ENCODE data around the gene NBL1. TPM values are rescaled to one million over a fixed set of nuclear protein-coding genes. Genes with fewer than 3 reads are reported as not detected.

Gene NBL1
- total RNA-seq, 2 experiments from 2014 or later: 12.2 to 15.2 TPM

DNA sequence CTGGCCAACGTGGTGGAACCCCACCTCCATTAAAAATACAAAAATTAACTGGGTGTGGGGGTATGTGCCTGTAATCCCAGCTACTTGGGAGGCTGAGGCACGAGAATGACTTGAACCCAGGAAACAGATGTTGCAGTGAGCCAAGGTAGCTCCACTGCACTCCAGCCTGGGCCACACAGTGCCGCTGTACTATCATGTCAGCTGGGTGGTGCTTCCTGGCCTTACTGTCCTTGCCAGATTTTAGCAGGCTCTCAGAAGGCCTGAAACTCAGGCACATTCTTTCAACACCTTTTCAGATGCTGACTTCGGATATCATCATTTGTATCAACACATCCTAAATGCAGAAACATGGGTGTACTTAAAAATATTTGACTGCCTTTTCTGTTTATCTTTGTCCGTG, 31.6 kb upstream of the NBL1 start:
- H3K9me3 Mint-ChIP-seq: no peaks in the 10 kb centered on the region
- peaks cover 26% of the 10 kb centered on the region for H3K4me1 Mint-ChIP-seq (ENCODE audit: low read depth)
- peaks cover 26% of the 10 kb centered on the region for H3K36me3 Mint-ChIP-seq (ENCODE audit: low read depth)
- intact Hi-C loops (cut with micrococcal nuclease): no loop called here
- CTCF ChIA-PET: interaction anchor here (1.9 kb wide), 1 partner anchor 30 kb away, joined by 6 read pairs; no protein-coding TSS in a partner anchor
- DNase-seq: no peak
- no peak overlapping the region for H3K4me3 Mint-ChIP-seq
- H3K27me3 Mint-ChIP-seq (ENCODE audit: low read depth): no peaks in the 10 kb centered on the region
- H3K27ac Mint-ChIP-seq: no peak overlapping the region

DNA sequence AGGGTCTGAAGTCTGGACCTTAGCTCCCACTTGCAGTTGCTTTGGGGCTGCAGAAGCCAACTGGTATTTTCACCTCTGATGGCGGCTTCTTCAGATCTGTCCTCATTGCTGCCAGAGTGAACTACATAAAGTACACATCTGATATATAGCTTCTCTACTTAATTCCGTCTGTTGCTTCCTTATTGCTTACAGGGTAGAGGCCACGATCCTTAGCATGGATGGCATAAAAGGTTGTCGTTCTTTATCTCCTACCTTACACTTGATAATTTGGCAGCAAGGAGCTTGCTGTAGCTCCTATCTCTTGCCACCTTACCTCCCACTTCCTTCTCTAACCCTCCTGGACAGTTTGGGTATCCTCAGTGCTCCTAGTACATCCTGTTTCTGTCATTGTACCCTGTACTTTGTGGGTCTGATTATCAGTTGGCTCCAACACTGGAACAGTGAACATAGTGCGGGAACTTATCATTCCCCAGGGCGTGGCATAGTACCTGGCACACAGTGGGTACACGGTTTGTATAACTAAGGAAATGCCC, 30.9 kb upstream of the NBL1 start:
- Mint-ChIP-seq H3K27ac (no peak overlapping the region), H3K27me3 (ENCODE audit: low read depth) (no peaks in the 10 kb centered on the region), H3K4me3 (no peak overlapping the region), H3K36me3 (ENCODE audit: low read depth) (peaks cover 20% of the 10 kb centered on the region), H3K9me3 (no peaks in the 10 kb centered on the region), H3K4me1 (ENCODE audit: low read depth) (peaks cover 19% of the 10 kb centered on the region)
- intact Hi-C loops (cut with micrococcal nuclease): no loop called here
- DNase-seq: no peak
- CTCF ChIA-PET: no interaction called here

DNA sequence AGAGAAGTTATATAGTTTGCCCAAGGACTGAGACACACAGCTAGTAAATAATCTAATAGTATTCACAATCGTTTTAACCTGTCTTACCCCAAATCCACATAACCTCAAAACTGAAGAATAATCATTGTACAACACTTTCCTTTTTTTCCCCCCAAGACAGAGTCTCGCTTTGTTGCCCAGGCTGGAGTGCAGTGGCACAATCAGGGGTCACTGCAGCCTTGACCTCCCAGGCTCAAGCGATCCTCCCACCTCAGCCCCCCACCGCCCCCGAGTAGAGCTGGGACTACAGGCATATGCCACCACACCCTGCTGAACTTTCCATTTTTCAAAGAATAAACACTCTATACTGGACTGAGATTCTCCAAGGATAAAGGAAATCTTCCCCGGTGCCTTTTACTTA, 28.7 kb upstream of the NBL1 start:
- peaks cover 18% of the 10 kb centered on the region for H3K36me3 Mint-ChIP-seq (ENCODE audit: low read depth)
- no peaks in the 10 kb centered on the region for H3K9me3 Mint-ChIP-seq
- DNase-seq: no peak
- H3K27me3 Mint-ChIP-seq (ENCODE audit: low read depth): no peaks in the 10 kb centered on the region
- intact Hi-C loops (cut with micrococcal nuclease): no loop called here
- no peak overlapping the region for H3K4me3 Mint-ChIP-seq
- peaks cover 26% of the 10 kb centered on the region for H3K4me1 Mint-ChIP-seq (ENCODE audit: low read depth)
- CTCF ChIA-PET: no interaction called here
- H3K27ac Mint-ChIP-seq: no peak overlapping the region

DNA sequence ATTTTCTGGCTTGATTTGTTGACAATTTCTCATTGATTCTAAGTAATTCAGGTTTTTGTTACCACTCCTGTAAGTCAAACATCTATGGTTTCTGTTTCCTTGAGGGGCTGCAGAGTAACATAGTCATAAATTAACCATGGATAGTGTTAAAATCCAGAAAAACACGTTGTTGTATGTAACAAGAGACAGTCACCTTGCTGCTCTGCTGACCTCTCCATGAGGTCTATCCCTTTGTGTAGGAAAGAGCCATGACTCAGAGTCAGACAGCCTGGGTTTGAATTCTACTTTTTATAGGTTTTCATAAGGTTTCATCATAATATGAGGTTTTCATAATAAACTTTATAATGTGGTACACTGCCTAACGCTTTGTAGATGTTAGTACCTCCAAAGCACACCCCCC, 27.6 kb upstream of the NBL1 start:
- H3K4me3 Mint-ChIP-seq: no peak overlapping the region
- no peak for DNase-seq
- CTCF ChIA-PET: interaction anchor here (0.6 kb wide), 1 partner anchor 226 kb away, joined by 3 read pairs; no protein-coding TSS in a partner anchor
- no peaks in the 10 kb centered on the region for H3K9me3 Mint-ChIP-seq
- peaks cover 29% of the 10 kb centered on the region for H3K4me1 Mint-ChIP-seq (ENCODE audit: low read depth)
- peaks cover 18% of the 10 kb centered on the region for H3K36me3 Mint-ChIP-seq (ENCODE audit: low read depth)
- intact Hi-C loops (cut with micrococcal nuclease): no loop called here
- no peaks in the 10 kb centered on the region for H3K27me3 Mint-ChIP-seq (ENCODE audit: low read depth)
- no peak overlapping the region for H3K27ac Mint-ChIP-seq

DNA sequence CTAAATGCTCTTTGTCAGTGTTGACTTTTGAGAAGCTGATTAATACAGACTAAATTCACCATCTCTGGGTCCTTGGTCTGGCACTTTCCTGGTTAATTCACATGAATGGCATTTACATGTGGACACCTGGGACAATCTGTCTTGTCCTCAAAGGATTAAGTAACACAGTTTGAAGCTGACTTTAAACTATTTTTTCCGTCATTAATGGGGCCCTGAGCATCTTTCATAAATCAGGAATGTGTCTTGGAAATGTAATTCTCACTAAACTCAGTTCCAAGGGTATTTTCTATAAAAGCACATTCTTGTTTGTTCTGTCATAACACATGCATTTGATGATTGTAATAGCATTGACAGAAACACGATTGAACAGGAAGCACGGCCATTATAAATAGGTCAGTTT, 26.7 kb upstream of the NBL1 start:
- peaks cover 19% of the 10 kb centered on the region for H3K36me3 Mint-ChIP-seq (ENCODE audit: low read depth)
- no peaks in the 10 kb centered on the region for H3K9me3 Mint-ChIP-seq
- H3K27ac Mint-ChIP-seq: no peak overlapping the region
- no peaks in the 10 kb centered on the region for H3K27me3 Mint-ChIP-seq (ENCODE audit: low read depth)
- no peak overlapping the region for H3K4me3 Mint-ChIP-seq
- peaks cover 29% of the 10 kb centered on the region for H3K4me1 Mint-ChIP-seq (ENCODE audit: low read depth)
- CTCF ChIA-PET: interaction anchor here (0.9 kb wide), 1 partner anchor 25 kb away, joined by 3 read pairs; no protein-coding TSS in a partner anchor
- DNase-seq: no peak
- intact Hi-C loops (cut with micrococcal nuclease): no loop called here

DNA sequence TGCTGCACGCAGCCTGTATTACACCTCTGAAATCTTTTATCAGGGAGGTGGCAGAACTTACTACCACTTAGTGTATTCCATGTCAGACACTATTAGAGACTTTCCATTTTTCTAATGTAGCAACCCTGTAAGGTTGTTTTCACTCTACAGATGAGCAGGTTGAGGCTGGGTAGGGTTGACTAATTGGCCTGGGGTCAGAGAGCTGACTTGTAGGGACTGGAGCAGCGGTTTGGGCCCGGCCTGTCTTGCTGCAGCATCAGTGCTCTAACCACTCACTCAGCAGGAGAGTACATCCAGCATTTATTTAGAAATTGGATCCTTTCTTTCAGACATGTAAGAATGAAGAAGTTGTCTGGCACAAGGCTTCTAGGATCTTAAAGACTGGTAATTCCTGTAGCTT, 25.7 kb upstream of the NBL1 start:
- H3K4me3 Mint-ChIP-seq: no peak overlapping the region
- CTCF ChIA-PET: interaction anchor here (0.5 to 0.9 kb wide), 2 partner anchors 24 to 422 kb away, joined by 3 to 6 read pairs; no protein-coding TSS in a partner anchor
- H3K36me3 Mint-ChIP-seq (ENCODE audit: low read depth): peaks cover 24% of the 10 kb centered on the region
- no peak overlapping the region for H3K27ac Mint-ChIP-seq
- H3K4me1 Mint-ChIP-seq (ENCODE audit: low read depth): peaks cover 21% of the 10 kb centered on the region
- H3K27me3 Mint-ChIP-seq (ENCODE audit: low read depth): no peaks in the 10 kb centered on the region
- DNase-seq: no peak
- intact Hi-C loops (cut with micrococcal nuclease): no loop called here
- no peaks in the 10 kb centered on the region for H3K9me3 Mint-ChIP-seq

DNA sequence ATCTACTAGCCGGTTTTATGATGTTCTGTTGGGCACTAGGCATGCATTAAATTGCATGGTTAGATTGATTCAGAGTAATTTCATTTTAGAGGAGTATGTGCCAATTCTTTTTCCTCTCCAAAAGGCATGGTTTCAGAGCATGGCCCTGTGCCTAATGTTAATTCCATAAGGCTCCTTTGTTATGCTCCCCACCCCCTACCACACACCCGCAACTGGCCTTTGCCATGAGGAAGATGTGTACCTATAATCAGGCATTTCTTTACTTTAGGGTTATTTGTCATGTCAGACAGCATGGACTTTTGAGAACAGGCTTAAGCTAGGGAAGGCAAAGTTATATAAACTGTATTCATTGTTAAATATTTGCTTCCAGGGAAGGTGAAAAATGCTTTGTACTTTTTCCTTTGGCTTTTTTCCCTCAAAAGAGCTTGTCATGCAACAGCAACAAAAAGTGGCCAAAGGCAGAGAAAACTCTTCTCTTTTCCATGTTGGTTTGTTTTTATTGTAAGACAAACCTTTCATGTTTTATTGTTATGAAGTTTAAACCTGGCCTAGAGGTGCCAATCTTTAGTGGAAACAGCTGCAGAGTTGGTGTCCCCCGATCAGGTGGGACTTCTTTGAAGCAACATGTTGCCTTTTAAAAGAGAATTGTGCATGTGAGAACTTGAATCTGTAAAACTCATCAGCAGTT, 24.3 kb upstream of the NBL1 start:
- Mint-ChIP-seq H3K9me3 (no peaks in the 10 kb centered on the region), H3K4me1 (ENCODE audit: low read depth) (peaks cover 20% of the 10 kb centered on the region), H3K4me3 (no peak overlapping the region), H3K36me3 (ENCODE audit: low read depth) (peaks cover 25% of the 10 kb centered on the region), H3K27me3 (ENCODE audit: low read depth) (no peaks in the 10 kb centered on the region), H3K27ac (no peak overlapping the region)
- intact Hi-C loops (cut with micrococcal nuclease): no loop called here
- no peak for DNase-seq
- CTCF ChIA-PET: interaction anchor here (0.9 to 1.9 kb wide), 2 partner anchors 8 to 11 kb away, joined by 3 read pairs; no protein-coding TSS in a partner anchor

DNA sequence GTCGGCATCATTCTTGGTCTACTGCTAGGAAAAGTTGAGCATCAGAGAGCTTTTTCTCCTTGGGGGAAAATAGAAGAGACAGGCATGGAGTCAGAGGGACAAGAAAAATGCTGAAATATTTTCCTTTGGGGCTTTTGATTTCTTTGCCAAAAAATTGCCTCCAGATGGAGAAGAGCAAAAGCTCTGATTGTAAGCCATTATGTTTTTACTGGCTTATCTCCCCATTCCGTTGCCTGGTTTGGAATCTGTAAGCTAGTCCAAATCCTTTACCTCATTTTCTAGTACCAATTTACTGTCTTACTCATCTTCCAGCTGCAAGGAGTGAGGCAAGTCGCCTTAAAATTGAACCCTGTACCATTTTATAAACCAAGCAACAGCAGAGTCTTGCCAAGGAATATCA, 23.3 kb upstream of the NBL1 start:
- Mint-ChIP-seq H3K27me3 (ENCODE audit: low read depth) (no peaks in the 10 kb centered on the region), H3K4me1 (ENCODE audit: low read depth) (peaks cover 20% of the 10 kb centered on the region), H3K4me3 (no peak overlapping the region), H3K36me3 (ENCODE audit: low read depth) (peaks cover 17% of the 10 kb centered on the region), H3K27ac (no peak overlapping the region), H3K9me3 (no peaks in the 10 kb centered on the region)
- DNase-seq: no peak
- CTCF ChIA-PET: interaction anchor here (0.9 to 1.9 kb wide), 2 partner anchors 9 to 10 kb away, joined by 3 read pairs; no protein-coding TSS in a partner anchor
- intact Hi-C loops (cut with micrococcal nuclease): no loop called here

DNA sequence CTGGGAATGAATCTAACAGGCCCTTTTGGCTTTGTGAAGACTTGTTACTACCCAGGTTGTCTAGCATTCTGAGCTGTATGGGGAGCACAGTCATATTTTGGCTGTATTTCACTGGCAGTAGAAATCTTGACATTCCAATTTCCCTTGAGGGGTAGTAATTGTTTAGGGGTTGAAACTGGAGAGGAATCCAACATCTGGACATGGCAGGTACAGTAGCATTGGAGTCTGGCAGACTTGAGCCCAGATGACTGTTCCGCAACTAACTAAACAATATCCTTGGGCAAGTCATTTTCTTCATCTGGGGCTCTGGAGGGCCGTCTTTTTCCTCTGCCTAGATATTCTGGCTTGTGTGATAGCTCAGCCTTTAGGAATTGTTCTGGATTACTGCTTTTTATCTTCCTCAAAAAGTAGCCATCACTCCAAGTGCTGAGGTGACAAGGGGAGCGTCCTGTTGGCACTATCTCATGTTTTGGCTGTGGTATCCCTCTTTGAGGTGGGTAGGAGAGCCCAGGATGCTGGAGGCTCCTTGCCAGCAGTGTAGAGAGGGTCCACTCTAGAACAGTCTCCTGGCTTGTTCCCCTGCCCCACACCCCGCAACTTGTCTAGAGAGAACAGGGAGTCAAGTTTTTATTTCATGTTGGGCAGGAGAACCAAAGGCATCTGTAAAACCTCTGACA, 22.7 kb upstream of the NBL1 start:
- Mint-ChIP-seq H3K27me3 (ENCODE audit: low read depth) (no peaks in the 10 kb centered on the region), H3K4me3 (no peak overlapping the region), H3K36me3 (ENCODE audit: low read depth) (peaks cover 19% of the 10 kb centered on the region), H3K9me3 (no peaks in the 10 kb centered on the region), H3K27ac (no peak overlapping the region), H3K4me1 (ENCODE audit: low read depth) (peaks cover 16% of the 10 kb centered on the region)
- no peak for DNase-seq
- intact Hi-C loops (cut with micrococcal nuclease): no loop called here
- CTCF ChIA-PET: interaction anchor here (1.9 kb wide), 1 partner anchor 10 kb away, joined by 3 read pairs; no protein-coding TSS in a partner anchor

DNA sequence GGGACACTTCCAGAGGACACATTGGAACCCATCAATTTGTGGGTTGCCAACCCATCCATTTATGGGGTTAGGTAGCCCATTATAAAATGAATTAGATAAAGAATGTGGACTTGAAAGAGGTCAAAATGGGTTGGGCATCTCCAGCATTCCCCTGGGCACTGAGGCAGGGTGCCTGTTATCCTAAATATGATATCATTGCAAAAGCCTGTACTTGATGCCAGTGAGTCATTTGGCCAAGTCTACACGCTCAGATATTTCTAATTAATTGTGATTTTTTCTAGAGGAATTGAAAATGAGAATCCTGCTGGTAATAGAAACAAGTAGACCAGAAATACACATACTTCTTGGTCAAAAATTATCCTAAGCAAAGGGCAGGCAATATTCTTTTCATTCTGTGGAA, 21.9 kb upstream of the NBL1 start:
- Mint-ChIP-seq H3K4me1 (ENCODE audit: low read depth) (peaks cover 15% of the 10 kb centered on the region), H3K27ac (no peak overlapping the region), H3K4me3 (no peak overlapping the region), H3K36me3 (ENCODE audit: low read depth) (peaks cover 18% of the 10 kb centered on the region), H3K9me3 (no peaks in the 10 kb centered on the region), H3K27me3 (ENCODE audit: low read depth) (no peaks in the 10 kb centered on the region)
- CTCF ChIA-PET: no interaction called here
- intact Hi-C loops (cut with micrococcal nuclease): no loop called here
- no peak for DNase-seq

DNA sequence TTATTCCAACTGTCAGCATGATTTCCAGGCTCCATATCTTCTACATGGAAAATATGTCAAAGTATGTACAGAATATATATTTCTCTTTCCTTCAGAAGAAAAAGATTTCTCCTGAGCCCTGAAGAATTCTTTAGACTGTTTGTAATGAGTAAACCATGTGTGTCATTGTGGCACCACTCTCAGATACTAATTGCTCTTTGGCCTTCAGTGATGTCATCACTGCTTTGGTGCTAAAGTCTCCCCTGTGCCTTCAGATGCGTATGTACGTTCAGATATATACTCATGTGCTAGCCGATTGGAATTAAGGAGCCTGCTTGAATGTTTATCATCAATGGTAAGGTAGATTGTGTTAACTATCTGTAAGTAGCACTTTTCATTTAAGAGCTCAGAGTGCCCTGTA, 20.6 kb upstream of the NBL1 start:
- peaks cover 15% of the 10 kb centered on the region for H3K4me1 Mint-ChIP-seq (ENCODE audit: low read depth)
- no peak for DNase-seq
- no peak overlapping the region for H3K4me3 Mint-ChIP-seq
- H3K36me3 Mint-ChIP-seq (ENCODE audit: low read depth): peaks cover 21% of the 10 kb centered on the region
- H3K9me3 Mint-ChIP-seq: no peaks in the 10 kb centered on the region
- CTCF ChIA-PET: no interaction called here
- intact Hi-C loops (cut with micrococcal nuclease): no loop called here
- H3K27me3 Mint-ChIP-seq (ENCODE audit: low read depth): no peaks in the 10 kb centered on the region
- H3K27ac Mint-ChIP-seq: no peak overlapping the region

DNA sequence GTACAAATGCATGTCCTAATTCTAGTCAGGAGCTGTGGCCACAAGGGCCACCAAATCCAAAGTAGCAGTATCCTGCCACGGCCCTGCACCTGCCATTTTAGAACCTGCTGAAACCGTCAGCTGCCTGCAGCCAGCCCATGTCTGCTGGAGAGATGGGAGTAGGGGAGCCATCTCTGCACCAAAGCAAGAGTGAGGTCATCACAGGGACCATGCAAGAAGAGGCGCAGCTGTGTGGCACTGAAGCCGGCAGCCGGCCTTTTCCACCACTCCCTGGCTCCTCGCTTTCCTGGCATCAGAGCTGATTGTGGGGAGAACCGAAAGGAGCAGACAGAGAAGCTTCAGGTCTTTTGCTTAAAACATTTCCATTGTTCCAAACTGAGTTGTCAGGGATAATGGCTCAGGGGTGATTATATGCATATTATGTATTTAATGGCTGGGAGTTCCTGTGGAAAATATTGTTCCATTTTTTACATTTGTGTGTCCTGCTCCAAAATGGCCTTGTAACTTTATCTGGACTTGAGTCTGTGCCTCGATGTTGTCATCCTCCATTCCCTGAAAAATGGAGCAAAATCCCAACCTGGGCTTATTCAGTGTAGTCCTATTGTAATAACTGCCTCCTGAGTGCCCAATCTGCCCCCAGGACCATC, 18.7 kb upstream of the NBL1 start:
- H3K27ac Mint-ChIP-seq: no peak overlapping the region
- H3K4me3 Mint-ChIP-seq: no peak overlapping the region
- peaks cover 3% of the 10 kb centered on the region for H3K4me1 Mint-ChIP-seq (ENCODE audit: low read depth)
- CTCF ChIA-PET: interaction anchor here (1.0 kb wide), 1 partner anchor 26 kb away, joined by 3 read pairs; no protein-coding TSS in a partner anchor
- intact Hi-C loops (cut with micrococcal nuclease): no loop called here
- H3K36me3 Mint-ChIP-seq (ENCODE audit: low read depth): peaks cover 26% of the 10 kb centered on the region
- no peaks in the 10 kb centered on the region for H3K27me3 Mint-ChIP-seq (ENCODE audit: low read depth)
- no peaks in the 10 kb centered on the region for H3K9me3 Mint-ChIP-seq
- DNase-seq: no peak

All from activated naive CD4-positive, alpha-beta T cell treated with anti-CD3 and anti-CD28 coated beads for 36 hours (primary cell).